IPS-18c (cell line): ENCODE results near the gene NBPF15.
"Not testable (repeated sequence)": the region's sequence is repeated elsewhere in the genome, so short reads cannot be mapped to it uniquely, and the experiment has no call there.

Source experiments
- H3K4me3 ChIP-seq: 2 replicates; pipeline ENCODE4 v1.7.0; 2013; ENCODE audit warnings: low read depth, mild to moderate bottlenecking, low read length, moderate library complexity; ENCODE audit not compliant: insufficient read depth
- H3K9me3 ChIP-seq: one replicate; pipeline ENCODE4 v1.6.1; 2013; ENCODE audit warnings: mild to moderate bottlenecking, low read length, moderate library complexity; ENCODE audit not compliant: control insufficient read depth, insufficient read depth

The NBPF15 gene

DNA sequence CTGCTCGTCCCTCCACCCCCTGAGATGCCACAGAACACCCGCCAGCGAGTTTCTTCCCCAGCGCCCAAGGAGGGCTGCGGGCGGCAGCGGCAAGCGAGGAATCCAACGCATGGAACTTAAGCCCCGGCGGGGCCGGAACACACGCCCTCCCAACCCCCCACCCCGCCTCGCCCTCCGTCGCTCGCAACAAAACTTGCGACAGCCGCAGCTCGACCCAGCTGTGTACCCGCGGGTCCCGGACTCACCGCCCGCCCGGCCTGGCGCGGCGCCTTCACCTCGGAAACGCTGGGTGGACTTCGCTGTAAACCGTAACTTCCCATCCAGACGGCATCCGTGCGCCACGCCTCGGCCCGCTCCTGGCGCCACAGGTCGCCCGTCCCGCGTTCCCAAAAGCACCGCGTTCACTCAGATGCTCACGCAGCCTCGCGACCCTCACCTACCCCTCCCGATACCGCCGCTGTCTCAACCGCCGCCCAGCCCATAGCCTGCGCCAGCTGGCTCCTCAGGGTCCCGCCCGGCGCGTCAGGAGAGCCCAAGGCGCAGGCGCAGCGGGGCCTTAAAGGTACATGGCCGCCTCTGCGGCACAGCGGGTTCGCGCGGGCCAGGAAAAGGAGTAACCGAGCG lies at the start of gene NBPF15:
Gene NBPF15 (minus strand): TSS at position 534 of the 624 bp plus-strand sequence. CDS start 21,666 bp downstream, outside the sequence.
- H3K4me3 ChIP-seq, result peak within 1 kb of the TSS; percentile 57
- H3K9me3 ChIP-seq, result not testable (repeated sequence)

- not testable (repeated sequence) for H3K9me3 ChIP-seq, H3K4me3 ChIP-seq
These were observed 35.0 kb upstream of the NBPF15 start for GRCh38 chr1:144496429-144496828.

DNA sequence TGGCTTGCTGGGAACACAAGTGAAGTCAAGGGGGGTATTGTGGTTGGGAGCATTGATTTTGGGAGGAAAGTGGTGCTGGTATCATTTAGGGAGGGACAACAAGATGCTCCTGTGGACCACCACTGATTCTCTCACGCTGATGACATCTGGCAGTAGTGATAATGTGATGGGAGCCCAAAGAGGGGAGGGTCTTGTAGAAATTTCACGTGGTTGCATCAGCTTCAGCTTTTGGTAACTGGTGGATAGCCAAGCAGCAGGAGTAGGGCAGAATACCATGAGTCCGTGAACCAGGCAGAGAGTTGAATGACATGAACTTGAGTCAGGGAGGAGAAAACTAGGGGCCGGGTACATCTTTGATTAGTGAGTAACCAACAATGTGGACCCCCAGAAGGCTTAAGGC lies 32.7 kb upstream of the NBPF15 start:
- H3K4me3 ChIP-seq, H3K9me3 ChIP-seq: not testable (repeated sequence)

- H3K4me3 ChIP-seq, result peak overlapping the region; percentile 31
- H3K9me3 ChIP-seq, result not testable (repeated sequence)
These were observed 28.9 kb upstream of the NBPF15 start for GRCh38 chr1:144490394-144490793.

DNA sequence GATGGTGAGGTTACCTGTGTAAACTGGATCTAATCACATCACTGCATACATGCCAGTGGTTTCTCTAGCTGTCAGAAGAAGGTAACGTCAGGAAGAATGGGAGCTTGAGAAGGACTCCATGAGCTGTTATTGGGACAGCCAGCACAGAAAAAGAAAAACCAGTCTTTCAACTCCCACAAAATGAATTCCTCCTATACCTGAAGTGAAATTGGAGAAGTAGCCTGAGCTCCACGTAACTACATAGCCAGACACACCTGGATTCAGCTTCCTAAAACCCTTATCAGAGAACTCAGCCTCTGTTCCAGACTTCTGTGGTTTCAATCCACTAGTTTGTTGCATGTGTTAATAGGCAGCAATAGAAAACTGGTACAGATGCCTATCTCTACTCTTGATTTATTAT lies 25.5 kb upstream of the NBPF15 start:
- not testable (repeated sequence) for H3K9me3 ChIP-seq, H3K4me3 ChIP-seq

DNA sequence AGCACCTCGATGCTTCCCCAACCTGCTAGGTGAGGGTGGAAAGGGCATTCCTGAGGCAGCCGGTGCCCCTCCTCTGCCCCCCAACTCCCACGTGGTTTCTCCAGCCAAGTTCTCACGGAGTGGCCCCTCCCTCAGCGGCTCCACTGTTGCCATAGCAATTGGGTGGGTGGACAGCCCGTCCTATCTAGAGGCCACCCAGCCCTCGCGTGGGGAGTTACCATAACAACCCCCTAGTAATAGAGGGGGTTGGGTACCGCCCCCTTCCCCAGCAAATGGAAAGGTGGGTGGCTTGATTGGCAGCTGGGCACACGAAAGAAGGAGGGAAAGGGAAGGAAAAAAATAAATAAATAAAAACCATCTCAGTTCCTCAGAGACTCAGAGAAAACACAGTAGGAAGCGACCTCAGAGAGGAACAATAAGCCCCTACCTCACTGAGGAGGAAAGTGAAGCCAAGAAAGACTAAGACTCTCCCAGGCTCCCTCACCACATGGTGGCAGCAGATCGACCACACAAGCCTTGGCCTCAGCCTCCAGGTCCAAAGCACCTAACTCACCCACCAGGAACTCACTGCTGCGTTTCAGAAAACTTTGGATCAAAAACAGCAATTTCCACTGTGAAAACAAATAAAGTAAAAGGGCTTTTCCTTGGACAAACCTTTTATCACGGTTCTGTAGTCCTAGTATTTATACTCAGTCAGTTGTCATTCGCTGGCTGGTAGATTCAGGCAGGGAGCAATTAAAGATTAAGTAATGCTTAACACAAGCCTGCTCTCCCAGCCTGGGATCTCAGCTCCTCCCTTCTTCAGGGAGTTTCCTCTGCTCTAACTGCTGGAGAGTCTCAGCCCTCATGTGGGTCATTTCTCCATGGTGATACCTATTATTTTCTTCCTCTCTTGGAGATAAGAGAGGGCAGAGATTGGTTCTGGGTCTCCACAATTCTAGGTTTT lies 23.9 kb upstream of the NBPF15 start:
- not testable (repeated sequence) for H3K9me3 ChIP-seq, H3K4me3 ChIP-seq

- H3K9me3 ChIP-seq, H3K4me3 ChIP-seq: not testable (repeated sequence)
These were observed 12.4 kb upstream of the NBPF15 start for GRCh38 chr1:144473897-144474296.

GRCh38 chr1:144471434-144471833 lies 10.0 kb upstream of the NBPF15 start:
- not testable (repeated sequence) for H3K4me3 ChIP-seq, H3K9me3 ChIP-seq

- not testable (repeated sequence) for H3K9me3 ChIP-seq, H3K4me3 ChIP-seq
These were observed 309 bp upstream of the NBPF15 start for GRCh38 chr1:144461778-144462177.

GRCh38 chr1:144460686-144461085 lies 783 bp downstream of the NBPF15 start:
- H3K9me3 ChIP-seq, result not testable (repeated sequence)
- peak overlapping the region; percentile 57; the same call in 1 of the 2 replicates for H3K4me3 ChIP-seq

GRCh38 chr1:144442402-144442801 lies 19.1 kb downstream of the NBPF15 start:
- not testable (repeated sequence) for H3K9me3 ChIP-seq, H3K4me3 ChIP-seq

- not testable (repeated sequence) for H3K4me3 ChIP-seq, H3K9me3 ChIP-seq
These were observed 21.7 kb downstream of the NBPF15 start for GRCh38 chr1:144439737-144440136.

DNA sequence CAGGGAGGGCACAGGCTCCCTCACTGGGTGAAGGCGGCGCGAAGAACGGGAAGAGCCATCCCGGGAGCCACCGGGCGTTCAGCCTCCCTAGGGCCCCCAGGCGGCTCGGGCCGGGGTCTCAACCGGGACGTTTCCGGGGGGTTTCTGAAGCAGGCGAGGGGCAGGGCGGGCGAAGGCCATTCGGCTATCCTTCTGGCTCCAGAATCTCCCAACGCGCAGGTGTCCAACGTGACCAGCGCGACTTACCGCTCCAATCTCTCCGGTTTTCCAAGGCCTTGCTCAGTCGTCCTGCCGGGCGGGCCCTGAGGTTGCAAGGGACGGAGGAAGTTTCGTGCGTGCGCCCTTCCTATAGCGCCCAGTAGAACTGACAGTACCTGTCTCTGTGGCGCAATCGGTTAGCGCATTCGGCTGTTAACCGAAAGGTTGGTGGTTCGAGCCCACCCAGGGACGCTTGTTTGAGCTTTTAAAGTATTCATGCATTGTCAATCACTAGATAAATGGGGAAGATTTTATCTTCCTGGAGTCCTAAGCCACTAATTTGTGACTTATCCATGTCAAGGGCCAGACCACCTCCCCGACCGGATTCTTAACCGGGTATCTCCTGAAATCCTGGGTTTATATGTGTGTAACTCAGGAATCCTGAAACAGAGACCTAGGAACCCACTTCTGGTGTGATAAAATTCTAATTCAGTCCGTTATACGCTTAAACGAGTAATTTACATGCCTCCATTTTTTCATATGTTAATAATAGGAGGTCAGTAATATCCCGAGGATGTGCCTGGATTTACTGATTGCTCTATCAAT lies 42.4 kb downstream of the NBPF15 start:
- not testable (repeated sequence) for H3K9me3 ChIP-seq
- peak overlapping the region; percentile 49 for H3K4me3 ChIP-seq

DNA sequence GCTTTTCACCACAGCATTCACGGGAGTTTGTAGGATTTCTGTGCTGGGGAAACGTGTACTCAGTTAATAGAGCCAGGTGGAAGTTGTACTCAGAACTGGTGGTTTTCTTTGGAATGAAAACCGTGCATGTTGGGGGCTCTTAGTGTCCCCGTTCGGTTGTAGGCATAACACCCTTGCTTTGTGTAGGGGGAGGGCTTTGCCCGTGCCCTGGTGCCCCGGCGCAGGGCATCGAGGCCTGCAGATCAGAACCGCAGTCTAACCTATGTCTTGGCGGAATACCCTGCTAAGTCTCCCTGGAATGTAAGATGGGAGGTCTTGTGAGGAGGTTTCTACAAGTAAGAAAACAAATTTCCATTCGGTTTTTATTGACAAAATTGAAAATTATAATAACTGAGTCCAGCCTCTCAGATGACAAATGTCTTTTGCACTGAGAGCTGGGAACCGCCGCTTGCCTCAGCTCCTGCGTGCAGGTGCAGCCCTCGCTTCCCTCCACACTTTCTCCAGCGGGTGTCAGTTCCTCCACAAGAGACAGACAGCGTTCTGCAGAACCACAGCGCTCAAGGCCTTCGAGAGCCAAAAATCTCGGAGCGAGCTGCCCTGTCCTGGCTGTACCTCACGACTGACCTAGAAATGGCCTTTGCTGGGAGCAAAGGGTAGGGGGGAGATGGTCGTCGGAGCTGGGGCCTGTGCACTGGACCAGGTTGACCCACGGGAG lies 47.9 kb downstream of the NBPF15 start:
- H3K9me3 ChIP-seq, result not testable (repeated sequence)
- peak overlapping the region; percentile 31; the same call in 1 of the 2 replicates for H3K4me3 ChIP-seq

GRCh38 chr1:144412491-144413403 lies 48.7 kb downstream of the NBPF15 start:
- peak overlapping the region; percentile 31; the same call in 1 of the 2 replicates for H3K4me3 ChIP-seq
- H3K9me3 ChIP-seq, result not testable (repeated sequence)

GRCh38 chr1:144412068-144412471 lies 49.4 kb downstream of the NBPF15 start:
- not testable (repeated sequence) for H3K4me3 ChIP-seq, H3K9me3 ChIP-seq
